IgD-negative memory B cell (primary cell): ENCODE data around the gene HDDC3. TPM values are rescaled to one million over a fixed set of nuclear protein-coding genes. Genes with fewer than 3 reads are reported as not detected.
A peak's percentile ranks its signal among the peaks of the same experiment; 100 is the strongest.
"Not testable (repeated sequence)": the region's sequence is repeated elsewhere in the genome, so short reads cannot be mapped to it uniquely, and the experiment has no call there.

Experiments
- H3K27ac Mint-ChIP-seq, 3 donors: one replicate each; pipeline ENCODE4 v1.8.0; 2020 to 2022; ENCODE audit warnings: mild to moderate bottlenecking in 3 of 3, mixed read lengths in 3 of 3, moderate library complexity in 1 of 3
- H3K27me3 Mint-ChIP-seq: one replicate; pipeline ENCODE4 v1.8.0; 2021; ENCODE audit warnings: mixed read lengths
- H3K36me3 Mint-ChIP-seq: one replicate; pipeline ENCODE4 v1.8.0; 2020; ENCODE audit warnings: mild to moderate bottlenecking, mixed read lengths
- H3K4me1 Mint-ChIP-seq, 3 donors: one replicate each; pipeline ENCODE4 v1.8.0; 2020 to 2022; ENCODE audit warnings: mixed read lengths in 3 of 3, mild to moderate bottlenecking in 1 of 3
- H3K4me3 Mint-ChIP-seq, 4 donors: one replicate each; pipeline ENCODE4 v1.8.0; 2020 to 2022; ENCODE audit warnings: mild to moderate bottlenecking in 4 of 4, mixed read lengths in 4 of 4, moderate library complexity in 3 of 4
- H3K9me3 Mint-ChIP-seq, 3 donors: one replicate each; pipeline ENCODE4 v1.8.0; 2020 to 2021; ENCODE audit warnings: mixed read lengths in 3 of 3, mild to moderate bottlenecking in 1 of 3
- polyA plus RNA-seq: library from polyadenylated mRNA; unstranded; fragments of 300-500 nt; fragmentation: Illumina TruSeq; gene quantifications from one replicate; pipeline ENCODE4 v1.2.3, GENCODE V29; 2021

The HDDC3 gene
- polyA plus RNA-seq, 1 donor from 2014 or later = 29.4 TPM

DNA sequence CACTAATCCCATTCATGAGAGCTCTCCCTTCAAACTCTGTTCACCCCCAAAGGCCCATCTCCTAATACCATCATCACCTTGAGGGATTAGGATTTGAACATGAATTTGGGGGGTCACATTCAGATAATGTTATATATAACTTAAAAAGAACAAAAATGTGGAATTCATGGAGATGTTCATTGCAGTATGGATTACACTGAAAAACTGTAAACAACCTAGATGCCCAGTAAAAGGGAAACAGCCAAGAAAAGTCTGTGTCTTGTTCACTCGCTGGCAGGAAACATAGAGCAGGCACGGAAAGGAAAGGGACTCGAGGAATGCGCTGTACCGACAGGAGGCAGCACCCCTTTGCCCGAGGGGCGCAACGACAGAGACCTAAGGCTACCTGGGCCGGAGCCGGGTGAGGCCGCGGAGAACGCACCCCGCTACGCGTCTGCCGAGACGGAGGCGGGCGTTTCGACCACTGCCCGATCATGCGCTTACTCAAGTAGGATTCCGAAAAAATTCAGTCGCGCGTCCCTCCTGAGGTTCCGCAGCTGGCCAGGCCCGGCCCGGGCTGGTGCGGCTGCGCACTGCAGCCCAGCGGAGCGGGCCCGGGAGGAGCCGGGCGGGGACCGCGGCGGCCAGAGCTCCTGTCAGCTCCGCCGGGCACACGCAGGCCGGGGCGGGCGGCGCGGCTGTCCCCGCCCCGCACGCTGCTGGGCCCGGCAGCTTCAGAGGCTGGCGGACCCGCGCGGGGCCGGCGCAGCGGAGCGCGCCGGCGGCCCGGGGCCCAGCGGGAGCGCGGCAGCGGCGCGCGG, 30.1 kb downstream of the HDDC3 start:
- Mint-ChIP-seq H3K36me3 (peaks cover 2% of the 10 kb centered on the region), H3K27me3 (no peaks in the 10 kb centered on the region), H3K4me1 (peaks cover 23 to 26% (median 23%) of the 10 kb centered on the region in 3 donors), H3K27ac (peak overlapping the region; percentile 60 to 88 (median 78)), H3K9me3 (no peaks in the 10 kb centered on the region), H3K4me3 (peak overlapping the region; percentile 87 to 95 (median 90))

DNA sequence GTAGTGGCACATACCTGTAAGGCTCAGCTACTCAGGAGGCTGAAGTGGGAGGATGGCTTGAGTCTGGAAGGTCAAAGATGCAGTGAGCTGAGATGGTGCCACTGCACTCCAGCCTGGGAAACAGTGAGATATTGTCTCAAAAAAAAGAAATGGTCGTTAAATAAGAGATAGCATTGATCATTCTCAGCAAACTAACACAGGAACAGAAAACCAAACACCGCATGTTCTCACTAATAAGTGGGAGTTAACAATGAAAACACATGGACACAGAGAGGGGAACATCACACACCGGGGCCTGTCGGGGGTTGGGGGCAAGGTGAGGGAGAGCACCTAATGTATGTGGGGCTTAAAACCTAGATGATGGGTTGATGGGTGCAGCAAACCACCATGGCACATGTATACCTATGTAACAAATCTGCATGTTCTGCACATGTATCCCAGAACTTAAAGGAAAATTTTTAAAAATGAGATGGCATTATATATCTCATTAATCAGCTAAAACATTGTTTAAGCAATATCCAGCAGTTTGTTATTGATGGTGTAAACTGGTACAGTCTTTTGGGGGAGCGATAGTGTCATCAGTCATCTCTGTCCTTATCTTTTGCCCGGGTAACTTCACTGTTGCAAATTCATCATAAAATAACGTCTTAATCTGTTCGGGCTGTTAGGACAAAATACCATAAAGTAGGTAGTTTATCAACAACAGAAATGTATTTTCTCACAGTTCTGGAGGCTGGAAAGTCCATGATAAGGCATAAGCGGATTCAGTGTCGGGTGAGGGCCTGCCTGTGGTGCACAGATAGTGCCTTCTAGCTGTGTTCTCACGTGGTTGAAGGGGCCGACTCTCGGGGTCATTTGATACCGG, 30.9 kb downstream of the HDDC3 start:
- Mint-ChIP-seq H3K36me3 (peaks cover 2% of the 10 kb centered on the region), H3K9me3 (no peaks in the 10 kb centered on the region), H3K4me1 (peaks cover 31 to 34% (median 32%) of the 10 kb centered on the region in 3 donors), H3K27ac (peak overlapping the region; percentile 78 to 98 (median 88)), H3K4me3 (peak overlapping the region; percentile 87 to 95 (median 90)), H3K27me3 (no peaks in the 10 kb centered on the region)

DNA sequence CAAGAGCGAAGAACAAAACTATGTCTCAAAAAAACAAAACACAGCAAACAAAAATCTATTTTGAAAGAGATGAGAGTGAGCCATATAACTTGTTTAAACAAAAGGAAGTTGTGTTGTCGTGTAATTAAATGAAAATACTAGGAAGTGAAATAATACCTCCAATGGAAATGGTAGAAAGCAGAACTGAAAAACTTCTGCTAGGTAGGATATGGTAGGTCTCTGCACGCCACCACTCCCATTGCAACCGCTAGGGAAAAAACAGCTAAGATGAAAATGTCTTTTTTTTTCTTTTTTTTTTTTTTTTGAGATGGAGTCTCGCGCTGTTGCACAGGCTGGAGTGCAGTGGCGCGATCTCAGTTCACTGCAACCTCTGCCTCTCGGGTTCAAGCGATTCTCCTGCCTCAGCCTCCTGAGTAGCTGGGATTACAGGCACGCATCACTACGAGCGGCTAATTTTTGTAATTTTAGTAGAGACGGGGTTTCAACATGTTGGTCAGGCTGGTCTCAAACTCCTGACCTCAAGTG, 35.2 kb downstream of the HDDC3 start:
- H3K4me3 Mint-ChIP-seq = peak overlapping the region; percentile 34 to 83 (median 72)
- not testable (repeated sequence) for H3K36me3 Mint-ChIP-seq, H3K27me3 Mint-ChIP-seq, H3K9me3 Mint-ChIP-seq
- H3K4me1 Mint-ChIP-seq = peaks cover 22 to 34% (median 31%) of the 10 kb centered on the region in 3 donors
- peak overlapping the region; percentile 25 to 89 (median 69) for H3K27ac Mint-ChIP-seq

DNA sequence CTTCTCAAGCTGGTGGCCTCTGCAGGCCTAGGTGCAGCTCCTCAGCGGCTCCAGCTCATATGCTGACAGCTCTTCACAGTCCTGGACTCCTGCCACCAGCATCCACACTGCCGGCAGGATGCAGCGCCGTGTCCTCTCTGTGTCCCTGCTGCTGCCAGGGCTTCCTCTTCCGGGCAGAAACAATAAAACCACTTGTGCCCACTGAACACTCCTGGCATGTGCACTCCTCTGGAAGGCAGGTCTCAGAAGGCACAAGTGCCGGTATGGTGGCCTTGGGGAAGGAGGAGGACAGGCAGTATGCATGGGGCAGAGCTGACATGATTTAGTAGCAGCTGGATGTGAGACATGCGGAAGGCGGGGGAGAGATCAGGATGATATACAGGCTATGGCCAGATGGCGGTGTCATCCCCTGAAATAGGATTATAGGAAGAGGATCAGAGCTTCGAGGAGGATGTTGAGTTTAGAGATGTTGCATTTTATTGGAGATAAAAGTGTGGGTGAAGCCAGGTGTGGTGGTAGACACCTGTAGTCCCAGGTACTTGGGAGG, 36.7 kb downstream of the HDDC3 start:
- no peaks in the 10 kb centered on the region for H3K27me3 Mint-ChIP-seq
- H3K27ac Mint-ChIP-seq = peak overlapping the region in 1 of 3 donors; percentile 4
- peak overlapping the region in 1 of 4 donors; percentile 6 for H3K4me3 Mint-ChIP-seq
- peaks cover 1% of the 10 kb centered on the region for H3K36me3 Mint-ChIP-seq
- H3K9me3 Mint-ChIP-seq = no peaks in the 10 kb centered on the region
- H3K4me1 Mint-ChIP-seq = peaks cover 12 to 22% (median 20%) of the 10 kb centered on the region in 3 donors

DNA sequence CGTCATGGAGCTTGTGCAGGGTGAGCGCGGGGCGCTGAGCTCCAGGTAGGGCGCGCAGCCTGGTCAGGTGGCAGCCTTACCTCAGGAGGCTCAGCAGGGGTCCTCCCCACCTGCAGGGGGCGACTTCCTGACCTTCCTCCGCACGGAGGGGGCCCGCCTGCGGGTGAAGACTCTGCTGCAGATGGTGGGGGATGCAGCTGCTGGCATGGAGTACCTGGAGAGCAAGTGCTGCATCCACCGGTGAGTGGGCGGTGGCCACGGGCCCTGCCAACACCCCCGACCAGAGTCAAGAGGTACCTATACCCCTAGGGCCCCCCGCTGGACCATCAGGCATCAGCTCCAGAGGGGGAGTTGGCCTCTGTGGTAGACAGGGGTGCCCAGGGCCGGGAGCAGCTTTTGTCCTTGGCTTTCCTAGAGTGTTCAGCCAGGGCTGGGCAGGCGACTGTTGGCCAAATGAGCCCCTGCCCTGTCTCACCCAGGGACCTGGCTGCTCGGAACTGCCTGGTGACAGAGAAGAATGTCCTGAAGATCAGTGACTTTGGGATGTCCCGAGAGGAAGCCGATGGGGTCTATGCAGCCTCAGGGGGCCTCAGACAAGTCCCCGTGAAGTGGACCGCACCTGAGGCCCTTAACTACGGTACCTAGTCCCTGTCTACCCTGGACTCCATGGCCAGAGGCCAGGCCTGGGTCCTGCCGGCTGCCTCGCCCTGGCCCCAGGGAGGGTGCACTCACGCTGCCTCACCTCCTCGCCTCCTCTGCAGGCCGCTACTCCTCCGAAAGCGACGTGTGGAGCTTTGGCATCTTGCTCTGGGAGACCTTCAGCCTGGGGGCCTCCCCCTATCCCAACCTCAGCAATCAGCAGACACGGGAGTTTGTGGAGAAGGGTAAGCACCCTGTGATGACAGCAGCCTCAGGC, 38.9 kb downstream of the HDDC3 start:
- no peaks in the 10 kb centered on the region for H3K27me3 Mint-ChIP-seq
- no peak overlapping the region for H3K4me3 Mint-ChIP-seq
- H3K27ac Mint-ChIP-seq = no peak overlapping the region
- H3K9me3 Mint-ChIP-seq = no peaks in the 10 kb centered on the region
- peaks cover 1% of the 10 kb centered on the region for H3K36me3 Mint-ChIP-seq
- H3K4me1 Mint-ChIP-seq = peaks cover 12 to 20% (median 19%) of the 10 kb centered on the region in 3 donors

DNA sequence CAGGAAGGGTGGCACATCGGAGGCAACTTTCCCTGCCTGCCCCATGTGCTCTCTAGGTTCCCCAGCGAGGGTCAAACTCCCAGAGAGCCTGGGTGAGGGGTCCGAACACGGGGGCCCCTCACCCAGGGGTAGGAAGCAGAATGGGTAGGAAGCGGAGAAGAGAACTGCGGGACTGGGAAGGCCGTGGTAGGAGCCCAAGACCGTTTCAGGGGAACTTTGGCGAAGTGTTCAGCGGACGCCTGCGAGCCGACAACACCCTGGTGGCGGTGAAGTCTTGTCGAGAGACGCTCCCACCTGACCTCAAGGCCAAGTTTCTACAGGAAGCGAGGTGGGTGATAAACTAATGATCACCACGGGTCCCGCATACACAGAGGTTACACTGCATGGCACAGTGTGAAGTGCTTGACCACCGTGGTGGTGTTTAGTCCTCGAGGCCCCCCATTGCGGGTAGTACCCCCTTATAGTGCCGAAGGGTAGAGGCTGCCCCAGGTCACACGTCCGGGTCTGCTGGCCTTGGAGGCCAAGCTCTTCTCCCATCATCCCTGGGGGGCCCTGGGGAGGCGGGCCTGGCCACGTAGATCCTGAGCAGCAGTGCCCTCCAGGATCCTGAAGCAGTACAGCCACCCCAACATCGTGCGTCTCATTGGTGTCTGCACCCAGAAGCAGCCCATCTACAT, 39.7 kb downstream of the HDDC3 start:
- Mint-ChIP-seq H3K27me3 (no peaks in the 10 kb centered on the region), H3K4me3 (no peak overlapping the region), H3K27ac (no peak overlapping the region), H3K9me3 (no peaks in the 10 kb centered on the region), H3K36me3 (peaks cover 1% of the 10 kb centered on the region), H3K4me1 (peaks cover 12 to 19% (median 17%) of the 10 kb centered on the region in 3 donors)

DNA sequence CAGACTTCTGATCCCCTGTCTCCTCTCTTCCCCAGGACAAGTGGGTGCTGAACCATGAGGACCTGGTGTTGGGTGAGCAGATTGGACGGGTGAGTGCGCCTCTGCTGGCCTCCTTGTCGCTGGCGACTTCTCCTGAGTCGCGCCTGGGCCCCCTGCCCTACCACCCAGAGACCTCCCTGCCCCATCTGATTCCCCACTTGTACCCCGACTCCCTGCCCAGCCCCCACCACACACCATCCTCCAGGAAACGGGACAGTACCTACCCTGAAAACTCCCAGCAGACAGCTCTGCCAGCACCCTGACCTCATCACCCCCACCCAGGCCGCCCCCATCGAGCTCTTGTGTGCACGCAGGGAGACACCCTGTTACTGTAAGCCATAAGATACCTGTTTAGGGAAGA, 40.3 kb downstream of the HDDC3 start:
- H3K9me3 Mint-ChIP-seq = no peaks in the 10 kb centered on the region
- H3K36me3 Mint-ChIP-seq = peaks cover 3% of the 10 kb centered on the region
- H3K27me3 Mint-ChIP-seq = no peaks in the 10 kb centered on the region
- peak overlapping the region in 1 of 3 donors; percentile 13 for H3K27ac Mint-ChIP-seq
- peaks cover 8 to 13% (median 12%) of the 10 kb centered on the region in 3 donors for H3K4me1 Mint-ChIP-seq
- no peak overlapping the region for H3K4me3 Mint-ChIP-seq

DNA sequence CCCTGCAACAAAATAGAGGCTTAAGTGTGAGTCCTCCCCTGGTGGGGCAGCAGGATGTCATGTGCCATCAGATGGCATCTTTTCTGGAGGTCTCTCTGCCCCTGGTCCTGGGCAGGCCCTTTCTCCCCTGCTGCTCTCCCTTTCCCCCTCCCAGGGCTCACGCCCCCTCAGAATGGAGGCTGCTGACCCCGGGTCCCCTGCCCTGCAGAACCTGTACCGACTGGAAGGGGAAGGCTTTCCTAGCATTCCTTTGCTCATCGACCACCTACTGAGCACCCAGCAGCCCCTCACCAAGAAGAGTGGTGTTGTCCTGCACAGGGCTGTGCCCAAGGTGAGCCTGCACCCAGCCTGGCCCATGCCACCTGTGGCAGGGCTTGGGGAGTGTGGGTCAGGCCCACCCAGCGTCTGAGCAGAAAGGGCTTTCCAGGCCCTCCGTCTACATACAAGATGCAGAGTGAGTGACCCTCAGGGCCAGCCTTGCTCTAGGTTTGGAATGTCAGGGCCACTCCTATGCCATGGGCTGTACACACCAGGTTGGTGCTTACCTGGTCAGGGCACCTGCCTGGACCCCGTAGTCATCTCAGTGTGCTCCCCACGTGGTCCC, 40.9 kb downstream of the HDDC3 start:
- H3K36me3 Mint-ChIP-seq = peaks cover 3% of the 10 kb centered on the region
- no peaks in the 10 kb centered on the region for H3K9me3 Mint-ChIP-seq
- H3K27ac Mint-ChIP-seq = no peak overlapping the region
- H3K4me3 Mint-ChIP-seq = no peak overlapping the region
- no peaks in the 10 kb centered on the region for H3K27me3 Mint-ChIP-seq
- peaks cover 2 to 8% (median 6%) of the 10 kb centered on the region in 3 donors for H3K4me1 Mint-ChIP-seq

DNA sequence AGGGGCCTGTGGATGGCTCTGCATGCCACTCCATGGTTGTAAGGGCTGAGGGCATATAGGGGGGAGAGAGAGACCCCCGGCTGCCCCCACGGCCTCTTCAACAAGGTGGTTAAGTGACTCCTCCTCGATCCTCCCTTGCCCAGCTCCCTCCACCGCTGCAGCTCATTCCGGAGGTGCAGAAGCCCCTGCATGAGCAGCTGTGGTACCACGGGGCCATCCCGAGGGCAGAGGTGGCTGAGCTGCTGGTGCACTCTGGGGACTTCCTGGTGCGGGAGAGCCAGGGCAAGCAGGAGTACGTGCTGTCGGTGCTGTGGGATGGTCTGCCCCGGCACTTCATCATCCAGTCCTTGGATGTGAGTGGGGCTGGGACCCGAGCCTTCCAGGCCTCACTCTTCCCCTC, 41.5 kb downstream of the HDDC3 start:
- no peaks in the 10 kb centered on the region for H3K9me3 Mint-ChIP-seq
- H3K27me3 Mint-ChIP-seq = peaks cover 1% of the 10 kb centered on the region
- H3K4me3 Mint-ChIP-seq = no peak overlapping the region
- no peak overlapping the region for H3K27ac Mint-ChIP-seq
- peaks cover 3% of the 10 kb centered on the region for H3K36me3 Mint-ChIP-seq
- peaks cover 5 to 9% (median 8%) of the 10 kb centered on the region in 3 donors for H3K4me1 Mint-ChIP-seq

DNA sequence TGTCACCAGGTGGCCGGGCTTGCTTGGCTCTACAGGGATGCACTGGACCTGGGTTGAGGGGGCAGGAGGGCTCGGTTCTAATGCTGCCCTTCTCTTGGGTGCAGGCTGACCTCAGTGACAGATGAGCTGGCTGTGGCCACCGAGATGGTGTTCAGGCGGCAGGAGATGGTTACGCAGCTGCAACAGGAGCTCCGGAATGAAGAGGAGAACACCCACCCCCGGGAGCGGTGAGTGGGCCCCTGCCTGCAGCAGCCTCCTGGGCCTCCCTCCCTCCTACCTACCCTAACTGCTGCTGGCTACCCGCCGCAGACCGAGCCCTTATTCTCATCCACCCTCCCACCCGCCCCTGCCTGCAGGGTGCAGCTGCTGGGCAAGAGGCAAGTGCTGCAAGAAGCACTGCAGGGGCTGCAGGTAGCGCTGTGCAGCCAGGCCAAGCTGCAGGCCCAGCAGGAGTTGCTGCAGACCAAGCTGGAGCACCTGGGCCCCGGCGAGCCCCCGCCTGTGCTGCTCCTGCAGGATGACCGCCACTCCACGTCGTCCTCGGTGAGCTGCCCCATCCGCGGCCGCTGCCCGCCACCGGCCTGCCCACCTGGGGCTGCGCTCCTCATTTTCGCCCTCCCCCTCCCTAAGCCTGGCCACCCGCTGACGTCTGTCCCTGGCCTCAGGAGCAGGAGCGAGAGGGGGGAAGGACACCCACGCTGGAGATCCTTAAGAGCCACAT, 42.5 kb downstream of the HDDC3 start:
- Mint-ChIP-seq H3K4me3 (peak overlapping the region in 1 of 4 donors; percentile 5), H3K27me3 (peaks cover 1% of the 10 kb centered on the region), H3K4me1 (peaks cover 12 to 16% (median 15%) of the 10 kb centered on the region in 3 donors), H3K36me3 (peaks cover 3% of the 10 kb centered on the region), H3K27ac (peak overlapping the region in 1 of 3 donors; percentile 82), H3K9me3 (no peaks in the 10 kb centered on the region)

DNA sequence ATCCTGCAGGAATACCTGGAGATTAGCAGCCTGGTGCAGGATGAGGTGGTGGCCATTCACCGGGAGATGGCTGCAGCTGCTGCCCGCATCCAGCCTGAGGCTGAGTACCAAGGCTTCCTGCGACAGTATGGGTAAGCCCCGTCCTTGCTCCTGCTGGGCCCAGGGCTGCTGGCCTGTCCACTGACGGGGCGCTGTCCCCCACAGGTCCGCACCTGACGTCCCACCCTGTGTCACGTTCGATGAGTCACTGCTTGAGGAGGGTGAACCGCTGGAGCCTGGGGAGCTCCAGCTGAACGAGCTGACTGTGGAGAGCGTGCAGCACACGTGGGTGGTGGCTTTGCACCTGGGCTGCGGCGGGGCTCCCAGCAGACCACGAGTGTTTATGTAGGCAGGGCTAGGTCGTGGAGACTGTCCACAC, 43.0 kb downstream of the HDDC3 start:
- Mint-ChIP-seq H3K27ac (peak overlapping the region in 1 of 3 donors; percentile 82), H3K27me3 (peaks cover 1% of the 10 kb centered on the region), H3K4me1 (peaks cover 14 to 17% (median 16%) of the 10 kb centered on the region in 3 donors), H3K36me3 (peaks cover 2% of the 10 kb centered on the region), H3K9me3 (no peaks in the 10 kb centered on the region), H3K4me3 (peak overlapping the region in 1 of 4 donors; percentile 5)

DNA sequence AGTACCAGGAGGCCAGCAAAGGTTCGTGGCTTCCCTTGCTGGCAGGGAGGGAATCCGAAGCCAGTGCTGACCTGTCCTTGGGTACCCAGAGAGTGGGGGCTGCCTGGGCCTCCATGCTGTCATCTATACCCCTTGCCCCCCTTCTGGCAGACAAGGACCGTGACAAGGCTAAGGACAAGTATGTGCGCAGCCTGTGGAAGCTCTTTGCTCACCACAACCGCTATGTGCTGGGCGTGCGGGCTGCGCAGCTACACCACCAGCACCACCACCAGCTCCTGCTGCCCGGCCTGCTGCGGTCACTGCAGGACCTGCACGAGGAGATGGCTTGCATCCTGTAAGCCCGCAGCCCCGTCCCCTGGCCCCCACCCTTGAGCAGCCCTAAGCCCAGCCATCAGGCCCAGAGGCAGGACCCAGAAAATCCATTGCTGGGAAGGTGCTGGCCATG, 45.3 kb downstream of the HDDC3 start:
- Mint-ChIP-seq H3K36me3 (peaks cover 2% of the 10 kb centered on the region), H3K4me3 (no peak overlapping the region), H3K27ac (no peak overlapping the region), H3K27me3 (peaks cover 1% of the 10 kb centered on the region), H3K4me1 (peaks cover 15 to 19% (median 16%) of the 10 kb centered on the region in 3 donors), H3K9me3 (no peaks in the 10 kb centered on the region)

DNA sequence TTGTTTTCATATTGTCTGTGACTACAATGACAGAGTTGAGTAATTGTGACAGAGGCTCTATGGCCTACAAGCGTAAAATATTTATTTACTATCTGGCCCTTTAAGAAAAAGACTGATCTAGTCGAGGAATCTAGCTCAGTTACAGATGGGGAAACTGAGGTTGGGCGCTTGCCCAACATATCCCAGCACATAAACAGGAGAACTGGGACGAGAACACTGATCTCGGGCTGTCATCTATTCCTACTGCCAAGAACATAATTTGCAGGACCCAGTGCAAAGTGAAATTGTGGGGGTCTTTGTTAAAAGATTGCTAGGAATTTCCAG, 46.1 kb downstream of the HDDC3 start:
- Mint-ChIP-seq H3K9me3 (no peaks in the 10 kb centered on the region), H3K4me1 (peaks cover 15 to 19% (median 16%) of the 10 kb centered on the region in 3 donors), H3K4me3 (peak overlapping the region in 2 of 4 donors; percentile 49 to 90), H3K36me3 (peaks cover 2% of the 10 kb centered on the region), H3K27ac (peak overlapping the region in 2 of 3 donors; percentile 46 to 63), H3K27me3 (peaks cover 1% of the 10 kb centered on the region)
